Measurements from ENCODE around the gene SLC5A12. TPM values are rescaled to one million over a fixed set of nuclear protein-coding genes. Genes with fewer than 3 reads are reported as not detected.
"Not testable (repeated sequence)": the region's sequence is repeated elsewhere in the genome, so short reads cannot be mapped to it uniquely, and the experiment has no call there.

The SLC5A12 gene
- polyA plus RNA-seq, 4 donors = 34.7 to 63.3 (median 52.8) TPM

DNA sequence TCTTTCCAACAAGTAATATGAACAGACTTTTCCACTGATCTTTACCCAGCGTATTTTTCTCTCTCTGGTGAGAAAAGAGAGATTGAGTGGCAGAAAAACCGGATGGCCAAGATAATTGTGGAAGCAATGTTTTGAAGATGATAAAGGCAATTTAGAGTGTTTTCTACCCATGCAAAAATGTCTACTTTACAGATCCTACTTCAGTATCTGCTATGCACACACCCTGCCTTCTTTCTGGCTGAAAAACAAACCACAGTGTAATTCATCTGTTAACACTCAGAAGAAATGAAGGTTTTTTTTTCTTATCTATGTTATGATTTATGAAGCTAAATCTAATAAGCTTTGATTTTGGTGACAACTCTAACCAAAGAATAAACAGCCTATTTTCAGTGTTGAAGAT lies 56.8 kb downstream of the SLC5A12 start:
- no peak for DNase-seq (ENCODE audit: low read depth in 4 of 4, low spot score in 2 of 4)

GRCh38 chr11:26662916-26663315 lies 58.9 kb downstream of the SLC5A12 start:
- no peak for DNase-seq (ENCODE audit: low read depth in 4 of 4, low spot score in 2 of 4)

GRCh38 chr11:26655287-26655686 lies 66.6 kb downstream of the SLC5A12 start:
- DNase-seq (ENCODE audit: low read depth in 4 of 4, low spot score in 2 of 4) = no peak

DNA sequence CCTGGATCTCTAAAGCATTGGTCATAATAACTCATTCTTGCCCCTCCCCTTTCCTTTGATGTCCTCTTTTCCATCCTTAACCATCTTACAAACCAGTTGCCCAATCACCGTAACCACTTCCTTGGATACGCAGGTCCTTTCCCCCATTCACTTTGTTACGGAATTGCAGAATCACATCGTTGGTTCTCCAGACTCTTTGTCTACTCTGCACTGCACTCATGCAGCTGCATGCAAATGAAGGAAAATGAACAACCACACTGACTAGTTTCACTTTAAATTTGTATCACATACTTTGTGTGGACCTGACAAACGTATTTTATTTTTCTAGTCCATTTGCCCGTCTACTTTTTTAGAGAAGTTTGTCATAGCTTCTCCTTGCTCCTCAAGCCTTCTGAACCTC lies 69.9 kb downstream of the SLC5A12 start:
- no peak for DNase-seq (ENCODE audit: low read depth in 4 of 4, low spot score in 2 of 4)

DNA sequence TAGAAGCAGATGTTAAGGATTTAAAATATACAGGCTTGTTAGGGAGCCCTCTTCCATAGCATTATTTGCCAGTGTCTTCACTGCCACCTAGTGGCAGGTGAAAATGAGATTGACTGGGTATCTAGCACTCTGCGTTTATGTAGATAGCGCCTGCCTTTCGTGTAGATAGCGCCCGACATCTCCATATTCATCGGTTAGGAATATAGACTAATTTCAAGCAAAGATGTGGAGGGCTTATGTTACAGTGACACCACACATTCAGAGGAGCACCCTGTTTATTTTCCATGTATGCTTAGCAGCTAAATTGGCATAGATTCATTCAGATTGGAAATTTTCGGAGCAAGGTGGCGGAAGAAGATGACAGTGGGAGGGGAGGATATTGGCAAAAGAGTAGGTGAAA lies 72.0 kb downstream of the SLC5A12 start:
- peak; percentile 7 to 40 (median 26) for DNase-seq (ENCODE audit: low read depth in 4 of 4, low spot score in 2 of 4)

GRCh38 chr11:26643314-26643713 lies 78.5 kb downstream of the SLC5A12 start:
- not testable (repeated sequence) for DNase-seq (ENCODE audit: low read depth in 4 of 4, low spot score in 2 of 4)

GRCh38 chr11:26632691-26633159 lies 89.1 kb downstream of the SLC5A12 start:
- no peak for DNase-seq (ENCODE audit: low read depth in 4 of 4, low spot score in 2 of 4)

DNA sequence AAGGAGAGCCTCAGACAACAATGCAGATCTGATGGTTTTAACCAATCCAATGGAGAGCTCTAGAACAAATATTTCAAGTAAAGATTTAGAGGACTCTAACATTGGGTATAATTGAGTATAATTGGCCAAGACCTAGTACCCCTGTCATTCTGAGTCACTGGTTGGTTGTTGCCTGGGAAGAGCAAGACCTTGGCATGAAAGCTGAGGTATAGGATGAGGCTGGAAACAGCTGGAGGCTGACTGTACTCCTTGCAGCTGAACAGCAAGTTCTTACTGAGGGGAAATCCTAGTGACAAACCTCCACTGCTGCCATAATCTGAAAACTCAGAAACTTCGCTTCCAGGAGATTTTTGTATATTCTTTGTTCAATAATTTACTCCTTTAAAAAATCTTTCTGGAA lies 95.5 kb downstream of the SLC5A12 start:
- DNase-seq (ENCODE audit: low read depth in 4 of 4, low spot score in 2 of 4) = no peak

DNA sequence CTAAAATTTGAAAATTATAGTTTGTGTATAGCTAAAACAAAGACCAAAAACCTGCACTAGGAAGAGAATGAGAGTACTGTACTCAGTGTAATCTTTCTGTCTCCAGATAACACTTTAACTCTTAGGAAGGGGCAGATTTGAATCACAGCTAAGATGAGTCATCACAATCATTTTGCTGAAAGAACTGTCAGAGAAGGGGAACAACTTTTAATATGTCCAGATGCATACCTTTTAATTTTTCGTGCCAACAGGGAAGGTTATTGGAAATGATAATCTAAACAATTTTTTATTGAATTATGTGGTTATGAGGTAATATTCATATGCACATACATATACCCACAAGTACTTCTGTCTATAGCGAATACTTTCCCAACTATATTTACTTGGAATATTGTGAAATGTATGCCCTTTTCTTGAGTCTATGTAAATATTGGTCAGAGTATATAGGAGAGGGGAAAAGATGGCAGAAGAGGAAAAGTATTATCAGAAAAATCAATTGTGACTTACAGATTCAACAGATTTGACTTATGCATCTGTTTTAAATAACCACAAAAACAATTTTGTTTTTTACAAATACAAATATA lies 98.7 kb downstream of the SLC5A12 start:
- DNase-seq (ENCODE audit: low read depth in 4 of 4, low spot score in 2 of 4) = no peak

DNA sequence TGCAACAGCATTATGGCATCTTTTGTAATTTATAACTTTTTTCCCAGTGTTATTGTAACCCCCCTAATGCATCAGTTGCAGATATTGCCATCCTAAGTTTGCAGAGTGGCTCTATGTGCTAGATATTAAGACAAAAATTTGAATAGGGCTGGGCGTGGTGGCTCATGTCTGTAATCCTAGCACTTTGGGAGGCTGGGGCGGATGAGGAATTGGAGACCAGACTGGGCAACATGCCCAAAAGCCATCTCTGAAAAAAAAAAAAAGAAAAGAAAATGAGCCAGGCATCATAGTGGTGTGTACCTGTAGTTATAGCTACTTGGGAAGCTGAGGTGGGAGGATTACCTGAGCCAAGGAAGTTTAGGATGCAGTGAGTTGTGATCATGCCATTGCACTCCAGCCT lies 99.7 kb downstream of the SLC5A12 start:
- no peak for DNase-seq (ENCODE audit: low read depth in 4 of 4, low spot score in 2 of 4)

DNA sequence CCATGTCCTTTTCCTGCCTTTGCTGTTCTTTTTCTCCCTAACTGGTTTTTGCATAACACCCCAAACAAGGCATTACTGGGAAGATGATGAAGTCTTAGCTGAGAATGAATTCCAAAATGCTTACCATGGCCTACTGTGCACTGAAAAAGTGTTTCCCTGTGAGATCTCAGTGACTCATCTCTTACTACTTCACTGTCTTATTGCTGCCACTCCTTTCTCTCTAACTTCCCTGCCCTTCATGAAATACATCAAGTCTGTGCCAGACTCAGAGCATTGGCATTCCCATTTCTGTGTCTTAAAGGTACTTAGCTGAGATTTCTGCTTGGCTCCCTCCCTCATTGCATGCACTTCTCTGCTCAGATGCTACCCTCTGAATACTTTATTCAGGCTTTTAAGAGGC lies 100.7 kb downstream of the SLC5A12 start:
- no peak for DNase-seq (ENCODE audit: low read depth in 4 of 4, low spot score in 2 of 4)

DNA sequence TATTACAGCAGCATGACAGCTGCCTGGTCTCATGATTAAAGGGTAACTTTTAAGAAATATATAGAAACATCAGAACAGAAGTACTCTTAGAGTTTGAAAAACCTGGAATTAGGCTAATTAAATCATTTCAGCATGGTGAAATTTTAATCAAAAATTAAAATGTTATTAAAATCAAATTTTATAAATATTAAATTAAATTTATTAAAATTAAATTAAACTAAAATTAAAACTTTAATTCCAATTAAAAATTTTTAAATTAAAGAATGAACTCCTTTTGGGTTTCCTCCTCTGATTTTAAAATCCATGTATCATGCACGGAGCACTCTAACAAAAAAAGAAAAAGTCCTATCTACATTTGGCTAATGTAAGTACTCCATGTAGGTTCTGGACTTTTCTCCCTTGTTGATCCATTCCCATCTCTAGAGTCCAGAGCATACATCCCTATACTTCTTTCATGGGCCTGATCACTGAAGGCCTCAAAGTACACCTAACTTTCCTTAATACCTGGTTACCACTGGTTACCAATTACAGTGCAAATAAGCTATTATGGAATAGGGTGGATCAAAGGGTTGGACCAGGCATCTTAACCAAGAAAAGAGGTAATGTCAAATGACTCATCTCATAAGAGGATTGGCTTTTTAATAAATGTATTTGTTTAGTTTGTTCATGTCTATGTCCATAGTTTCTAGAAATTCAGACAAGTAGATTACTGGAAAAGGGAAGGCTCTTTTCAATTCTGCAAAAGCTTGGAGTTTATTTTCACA lies 101.4 kb downstream of the SLC5A12 start:
- no peak for DNase-seq (ENCODE audit: low read depth in 4 of 4, low spot score in 2 of 4)

DNA sequence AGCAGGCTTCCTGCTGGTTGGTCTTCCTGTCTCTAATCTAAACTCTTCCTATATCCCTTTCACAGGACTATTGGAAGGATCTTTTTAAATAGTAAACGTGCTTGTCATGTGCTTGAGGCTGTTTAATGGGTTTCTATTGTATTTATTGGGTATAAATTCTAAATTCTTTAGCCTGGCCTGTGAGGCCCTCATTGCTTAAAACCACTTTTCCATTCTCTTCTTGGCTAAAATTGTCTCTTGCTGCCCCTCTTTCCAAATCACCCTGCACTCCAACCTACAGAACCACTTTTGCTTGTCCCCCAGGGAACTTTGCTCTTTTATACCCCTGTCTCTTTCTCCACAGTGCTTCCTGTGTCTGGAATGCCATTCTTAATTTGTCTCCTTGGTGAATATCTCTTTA lies 103.4 kb downstream of the SLC5A12 start:
- no peak for DNase-seq (ENCODE audit: low read depth in 4 of 4, low spot score in 2 of 4)

Other genes with a start within 250 kb of the SLC5A12 start
- 1 to 10 TPM; 2.4 to 5.7 (median 2.9) TPM for gene MUC15, start 149.8 kb downstream of the SLC5A12 start, polyA plus RNA-seq (ENCODE audit: insufficient read length in 4 of 4)